GM18858 (cell line): ENCODE measurements around the gene RET.

ENCODE experiments used
- ATAC-seq: cut with Tn5 transposase; IDR thresholded peaks from one replicate; pipeline ENCODE4 v1.9.1; 2021; ENCODE audit not compliant: unreplicated experiment

Gene RET

DNA sequence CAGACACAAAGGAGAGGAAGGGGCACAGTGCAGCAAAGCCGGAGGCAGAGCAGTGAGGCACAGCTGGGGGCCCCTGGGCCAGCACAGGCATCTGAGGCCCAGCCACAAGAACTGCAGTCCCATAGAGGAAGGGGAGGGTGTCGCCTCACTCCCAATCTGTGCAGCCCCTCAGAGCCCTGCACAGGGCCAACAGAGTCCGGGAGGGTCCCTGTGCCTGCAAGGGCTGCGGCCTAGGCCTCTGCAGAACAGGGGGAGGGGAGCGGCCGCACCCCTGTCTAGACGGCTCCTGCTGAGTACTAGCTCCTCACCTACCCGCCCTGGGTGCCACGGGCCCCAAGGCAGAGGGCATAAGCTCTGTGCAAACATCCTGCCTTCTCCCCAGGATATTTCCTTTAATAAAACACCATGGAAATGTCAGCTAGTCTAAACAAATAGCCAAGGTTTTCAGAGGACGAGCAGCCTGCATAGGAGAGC lies 32.4 kb upstream of the RET start:
- no peak for ATAC-seq

GRCh38 chr10:43044961-43045621 lies 31.8 kb upstream of the RET start:
- no peak for ATAC-seq

DNA sequence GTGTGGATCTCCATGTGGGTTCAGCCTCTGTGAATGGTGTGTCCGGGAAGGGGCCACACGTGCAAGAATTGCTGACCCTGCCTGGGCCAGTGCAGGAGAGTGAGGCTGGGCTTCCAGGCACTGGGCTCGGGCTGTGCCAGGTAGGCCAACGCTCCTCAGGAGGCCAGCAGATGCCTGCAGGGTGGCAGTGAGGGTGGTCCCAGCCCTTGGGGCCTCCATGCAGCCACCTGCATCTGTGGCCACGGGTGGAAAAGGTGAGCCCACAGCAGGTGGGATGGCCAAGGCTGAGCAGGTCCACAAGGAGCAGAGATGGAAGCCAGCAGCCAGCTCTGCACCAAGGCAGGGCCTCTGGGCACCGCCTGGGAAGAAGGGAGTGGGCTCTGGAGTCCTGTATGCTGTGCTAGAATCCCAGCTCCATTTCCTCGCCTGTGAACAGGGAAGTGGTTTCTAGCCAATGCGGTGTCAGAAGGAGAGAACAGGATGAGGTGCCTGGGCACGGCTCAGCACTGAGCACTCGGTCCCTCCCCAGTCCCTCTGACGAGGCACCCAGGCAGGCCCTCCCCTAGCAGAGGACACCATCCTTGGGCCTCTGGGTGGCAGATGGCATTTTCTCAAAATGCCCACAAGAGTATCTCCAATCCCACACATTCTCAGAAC lies 31.1 kb upstream of the RET start:
- no peak for ATAC-seq

DNA sequence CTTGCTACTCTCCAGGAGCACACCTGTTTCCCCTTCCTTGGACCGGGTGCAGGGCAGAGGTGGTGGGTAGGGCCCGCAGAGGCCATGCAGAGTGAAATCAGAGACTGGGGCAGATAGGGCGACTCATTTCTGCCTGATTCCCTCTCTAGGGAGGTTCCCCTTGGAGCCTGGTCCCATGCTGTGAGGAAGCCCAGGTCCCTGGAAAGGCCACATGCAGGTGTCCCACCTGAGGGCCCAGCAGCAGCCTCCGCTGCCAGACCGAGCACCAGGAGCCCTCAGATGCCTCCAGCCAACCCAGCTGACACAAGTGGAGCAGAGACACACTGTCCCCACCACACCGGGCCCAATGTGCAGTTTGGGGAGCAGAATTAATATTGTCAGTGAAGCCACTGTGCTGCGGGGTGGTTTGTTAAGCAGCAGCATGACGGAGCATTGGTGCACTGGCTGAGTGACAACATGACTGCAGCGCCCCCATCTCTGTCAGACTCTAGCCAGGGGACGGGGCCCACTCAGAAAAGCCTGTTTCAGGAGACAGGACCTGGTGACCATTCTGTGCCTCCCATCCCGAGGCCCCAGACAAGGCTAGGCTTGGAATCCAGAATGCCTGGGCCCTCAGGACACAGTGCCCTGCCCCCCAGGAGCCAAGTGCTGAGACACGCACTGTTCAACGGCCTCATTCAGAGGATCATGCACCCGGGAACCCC lies 30.4 kb upstream of the RET start:
- ATAC-seq, result no peak

- no peak for ATAC-seq
These were observed 29.4 kb upstream of the RET start for GRCh38 chr10:43047288-43047970.

DNA sequence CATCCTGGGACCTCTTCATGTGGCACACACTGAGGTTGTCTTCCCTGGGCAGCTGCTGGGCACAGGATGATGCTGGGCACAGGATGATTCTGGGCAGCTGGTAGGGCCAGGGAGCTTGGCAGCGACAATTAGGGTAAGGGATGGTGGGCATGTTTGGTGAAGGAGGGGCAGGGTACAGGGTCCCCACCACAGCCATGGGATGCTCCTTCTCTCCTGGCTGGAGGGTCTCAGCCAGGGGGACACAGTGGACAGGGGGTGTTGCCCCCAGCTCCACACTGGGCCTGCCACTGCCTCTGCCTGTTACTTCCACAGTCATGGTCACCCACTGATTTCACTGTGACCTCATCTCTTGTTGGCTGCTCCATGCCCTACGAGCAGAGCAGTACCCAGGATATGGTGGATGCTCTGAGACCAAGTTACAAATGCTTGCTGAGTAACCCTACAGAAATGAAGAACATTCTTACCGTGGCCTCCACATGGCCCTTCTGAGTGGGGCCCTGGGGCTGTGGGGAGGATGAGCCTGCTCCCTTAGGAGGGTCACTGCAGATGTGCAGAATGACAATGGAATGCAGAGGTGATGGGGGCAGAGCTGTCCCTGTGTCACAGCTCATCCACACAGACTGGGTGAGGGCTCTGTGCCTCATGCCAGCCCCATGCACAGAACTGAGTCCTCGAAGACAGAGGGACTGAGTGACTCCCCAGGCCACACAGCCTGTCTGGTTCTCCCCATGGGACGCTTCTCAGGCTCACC lies 28.4 kb upstream of the RET start:
- ATAC-seq, result no peak

- ATAC-seq, result no peak
These were observed 27.8 kb upstream of the RET start for GRCh38 chr10:43049081-43049551.

DNA sequence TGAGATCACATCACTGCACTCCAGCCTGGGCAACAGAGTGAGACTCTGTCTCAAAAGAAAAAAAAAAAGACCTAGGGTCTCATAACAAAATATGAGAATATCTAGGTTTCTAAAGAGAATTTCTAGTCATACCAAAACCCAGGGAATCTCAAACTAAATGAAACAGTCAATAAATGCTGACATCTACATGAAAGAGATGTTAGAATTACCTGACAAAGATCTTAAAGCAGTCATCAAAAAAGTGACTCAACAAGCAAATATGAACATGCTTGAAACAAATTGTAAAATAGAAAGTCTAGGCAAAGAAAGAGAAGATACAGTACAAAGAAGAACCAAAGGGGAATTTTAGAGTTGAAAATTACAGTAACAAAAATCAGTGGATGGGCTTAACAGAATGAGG lies 26.9 kb upstream of the RET start:
- ATAC-seq, result no peak

DNA sequence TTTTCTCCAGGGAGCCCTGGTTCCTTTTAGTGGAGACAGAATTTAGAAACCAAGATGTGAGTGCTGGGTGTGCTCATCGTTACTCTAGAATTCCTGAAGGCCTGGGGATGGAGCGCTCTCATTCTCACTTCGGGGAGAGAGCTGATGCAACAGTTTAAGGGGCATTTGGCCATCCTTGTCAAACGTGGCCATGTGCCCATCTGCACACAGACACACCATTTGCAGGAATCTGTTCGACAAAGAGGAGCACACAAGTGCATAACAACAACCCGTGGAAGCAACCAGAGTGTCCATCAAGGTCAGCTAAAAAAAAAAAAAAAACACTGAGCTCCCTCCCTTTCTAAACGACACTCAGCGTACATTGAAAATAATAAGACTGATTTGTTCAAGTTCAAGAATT lies 23.0 kb upstream of the RET start:
- no peak for ATAC-seq

DNA sequence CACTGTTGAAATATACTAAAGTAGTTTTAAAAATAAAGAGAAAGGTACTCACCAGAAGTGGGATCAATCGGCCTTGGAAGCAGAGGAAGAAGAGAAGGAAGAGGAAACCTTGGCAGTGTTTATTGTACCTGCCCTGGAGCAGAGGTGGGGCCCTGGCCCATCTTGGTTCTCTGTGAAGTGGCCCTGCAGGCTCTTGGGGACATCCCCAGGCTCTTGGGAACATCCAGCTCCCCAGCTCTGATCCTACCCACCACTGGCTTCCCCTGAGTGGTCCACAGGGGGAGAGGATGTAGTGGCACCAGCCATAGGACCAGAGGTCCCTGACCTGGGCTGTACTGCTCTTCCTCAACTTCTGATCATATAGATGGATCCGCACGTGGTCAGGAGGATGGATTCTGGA lies 22.3 kb upstream of the RET start:
- no peak for ATAC-seq

- no peak for ATAC-seq
These were observed 21.7 kb upstream of the RET start for GRCh38 chr10:43055217-43055616.

DNA sequence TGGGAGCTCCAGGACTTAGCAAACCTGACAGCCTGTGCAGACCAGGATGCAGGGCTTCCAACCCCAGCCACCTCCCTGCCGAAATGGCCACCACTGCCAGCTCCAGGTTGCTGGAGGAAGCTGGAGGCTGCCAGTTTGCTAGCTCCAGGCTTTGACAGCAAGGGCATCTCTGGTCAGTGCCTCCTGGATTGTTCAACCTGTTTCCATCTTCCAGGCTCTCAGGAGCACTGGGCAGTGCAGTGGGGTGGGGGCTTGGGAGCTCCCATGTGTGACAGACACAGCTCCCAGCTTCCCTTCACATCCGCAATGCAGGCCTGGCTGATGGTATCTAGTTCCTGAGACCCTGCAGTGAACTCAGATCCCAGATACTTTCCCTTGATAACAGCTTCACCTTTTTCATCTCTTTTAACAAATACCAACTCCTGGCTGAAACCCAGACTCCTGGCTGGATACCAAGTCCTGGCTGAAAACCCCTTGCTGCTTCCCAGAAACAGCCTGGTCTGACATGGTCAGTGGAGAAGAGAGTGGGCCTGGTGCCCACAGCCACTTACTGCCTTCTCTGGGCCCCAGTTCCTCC lies 20.8 kb upstream of the RET start:
- ATAC-seq, result no peak

DNA sequence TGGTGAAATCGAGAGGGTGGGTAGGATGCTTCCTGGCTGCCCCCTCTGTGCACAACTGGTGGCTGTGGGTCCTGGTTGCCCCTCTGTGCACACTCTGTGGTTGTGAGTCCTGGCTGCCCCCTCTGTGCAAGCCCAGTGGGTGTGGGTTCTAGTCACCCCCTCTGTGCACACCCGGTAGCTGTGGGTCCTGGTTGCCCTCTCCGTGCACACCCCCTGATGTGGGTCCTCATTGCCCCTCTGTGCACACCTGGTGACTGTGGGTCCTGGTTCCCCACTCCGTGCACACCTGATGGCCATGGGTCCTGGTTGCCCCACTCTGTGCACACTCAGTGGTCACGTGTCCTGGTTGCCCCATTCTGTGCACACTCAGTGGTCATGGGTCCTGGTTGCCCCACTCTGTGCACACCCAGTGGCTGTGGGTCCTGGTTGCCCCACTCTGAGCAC lies 20.3 kb upstream of the RET start:
- ATAC-seq, result no peak

GRCh38 chr10:43057231-43057711 lies 19.6 kb upstream of the RET start:
- ATAC-seq, result no peak

DNA sequence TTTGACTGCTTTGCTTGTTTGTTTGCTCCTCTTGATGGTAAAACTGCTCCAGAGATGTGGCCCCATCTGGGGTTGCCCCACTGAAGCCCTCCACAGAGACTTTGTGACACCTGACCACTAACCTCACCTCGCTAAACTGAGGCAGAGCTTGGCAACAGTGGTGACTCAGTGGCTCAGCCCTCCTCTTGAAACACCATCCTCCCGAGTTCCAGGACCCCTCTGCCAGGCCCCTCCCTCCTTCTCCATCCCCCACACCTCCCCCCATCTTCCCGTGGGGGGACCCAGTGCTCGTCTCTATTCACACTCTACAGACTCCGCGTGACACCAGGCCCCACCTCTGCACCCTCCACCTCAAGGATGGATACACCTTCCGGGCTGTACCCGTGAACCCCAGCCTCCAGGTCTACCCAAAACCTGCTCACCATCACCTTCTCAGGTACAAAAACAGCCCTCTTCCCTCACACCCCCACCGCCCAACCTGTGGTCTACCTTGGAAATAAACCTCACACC lies 19.0 kb upstream of the RET start:
- no peak for ATAC-seq

- ATAC-seq, result no peak
These were observed 18.0 kb upstream of the RET start for GRCh38 chr10:43058716-43059335.

DNA sequence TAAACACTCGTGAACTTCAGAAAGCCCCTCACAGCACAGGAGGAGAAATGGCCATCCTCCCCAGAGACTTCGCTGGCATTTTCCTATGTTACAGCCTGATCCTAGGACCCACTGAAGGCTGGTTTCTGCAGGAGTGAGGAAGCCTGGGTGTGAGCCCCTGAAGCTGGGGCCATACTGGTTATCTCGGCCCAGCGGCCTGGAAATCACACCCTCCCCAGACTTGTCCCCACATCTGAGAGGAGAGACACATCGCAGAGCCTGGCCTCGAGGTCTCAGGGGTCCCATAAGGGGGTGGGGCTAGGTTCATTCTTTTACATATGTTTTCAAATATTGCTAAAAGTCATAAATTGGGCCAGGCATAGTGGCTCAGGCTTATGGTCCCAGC lies 17.5 kb upstream of the RET start:
- ATAC-seq, result no peak

GRCh38 chr10:43059828-43060227 lies 17.0 kb upstream of the RET start:
- no peak for ATAC-seq

DNA sequence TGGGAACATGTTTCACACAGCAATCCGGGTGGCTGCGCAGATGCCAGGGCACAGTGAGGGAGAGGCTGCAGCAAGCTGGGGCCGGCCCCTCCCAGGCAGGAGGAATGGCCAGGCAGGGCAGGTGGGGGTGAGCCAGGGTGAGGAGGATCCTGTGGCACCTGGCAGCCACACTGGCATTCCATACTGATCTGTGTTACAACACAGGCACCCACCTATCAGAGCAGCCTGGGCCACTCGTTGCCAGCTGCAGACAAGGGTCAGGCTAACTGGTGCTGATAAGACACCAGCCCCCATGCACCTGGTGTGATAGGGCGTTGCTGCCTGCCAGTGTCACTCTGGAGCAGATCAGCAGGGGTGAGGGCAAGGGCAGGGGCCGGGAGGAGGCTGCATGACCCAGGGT lies 16.6 kb upstream of the RET start:
- ATAC-seq, result no peak

GRCh38 chr10:43061331-43061730 lies 15.5 kb upstream of the RET start:
- ATAC-seq, result no peak
